NB4 (cell line): ENCODE measurements around the gene DOCK8.

Experiments
- CTCF ChIP-seq: IDR thresholded peaks from one replicate; pipeline ENCODE4 v1.5.1; 2012; ENCODE audit warnings: low read depth, low read length
- MYC ChIP-seq: IDR thresholded peaks from 2 replicates; pipeline ENCODE4 v1.6.1; 2011; ENCODE audit warnings: low read depth, low read length

- TF ChIP-seq CTCF, result no peak
- TF ChIP-seq MYC, result no peak
Measured at GRCh38 chr9:437066-437465, 222.4 kb downstream of the DOCK8 start.
